ENCODE data around the gene NSMCE3.

Gene NSMCE3

DNA sequence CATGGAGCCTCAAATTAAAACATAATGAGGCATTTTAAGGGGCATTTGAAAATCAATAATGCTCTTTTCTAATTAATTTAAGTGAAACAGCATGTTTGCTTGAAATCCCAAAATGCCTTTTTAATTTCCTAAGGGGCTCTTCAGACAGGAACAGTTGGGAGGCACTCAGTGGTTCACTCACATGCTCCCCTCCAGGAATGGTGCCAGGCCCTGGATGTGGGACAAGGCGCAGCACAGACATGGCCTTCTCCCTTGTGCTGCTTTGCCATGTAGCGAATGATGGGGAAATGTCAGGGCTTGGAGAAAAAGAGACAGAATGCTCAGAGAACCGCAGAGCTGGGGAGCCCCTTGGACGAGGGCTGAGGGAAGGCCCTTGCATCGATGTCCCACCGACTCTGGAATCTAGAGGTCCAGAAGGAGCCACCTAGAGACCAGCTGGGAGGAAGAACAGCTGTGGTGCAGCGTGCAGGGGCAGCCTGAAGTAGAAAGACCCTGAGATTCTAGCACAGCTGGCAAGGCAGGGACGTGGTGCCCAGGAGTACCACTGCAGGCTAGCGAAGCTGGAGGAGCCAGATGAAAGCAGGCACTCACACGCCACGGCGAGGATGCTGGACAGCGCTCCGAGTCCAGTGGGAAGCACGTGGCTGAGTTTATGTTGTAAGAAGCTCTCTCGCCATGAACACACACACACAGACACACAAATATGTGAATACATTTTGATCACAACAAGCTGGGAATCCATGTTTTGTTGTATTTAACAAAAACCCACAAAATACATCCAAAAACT lies 27.0 kb downstream of the NSMCE3 start:
- no peaks in the 10 kb centered on the region for H3K27me3 ChIP-seq
- H3K9me3 ChIP-seq: no peaks in the 10 kb centered on the region
- H3K36me3 ChIP-seq: no peaks in the 10 kb centered on the region
- intact Hi-C loops (cut with DNase I; ENCODE audit: low total_unique reads): no loop called here
- TF ChIP-seq, protein P1, sequence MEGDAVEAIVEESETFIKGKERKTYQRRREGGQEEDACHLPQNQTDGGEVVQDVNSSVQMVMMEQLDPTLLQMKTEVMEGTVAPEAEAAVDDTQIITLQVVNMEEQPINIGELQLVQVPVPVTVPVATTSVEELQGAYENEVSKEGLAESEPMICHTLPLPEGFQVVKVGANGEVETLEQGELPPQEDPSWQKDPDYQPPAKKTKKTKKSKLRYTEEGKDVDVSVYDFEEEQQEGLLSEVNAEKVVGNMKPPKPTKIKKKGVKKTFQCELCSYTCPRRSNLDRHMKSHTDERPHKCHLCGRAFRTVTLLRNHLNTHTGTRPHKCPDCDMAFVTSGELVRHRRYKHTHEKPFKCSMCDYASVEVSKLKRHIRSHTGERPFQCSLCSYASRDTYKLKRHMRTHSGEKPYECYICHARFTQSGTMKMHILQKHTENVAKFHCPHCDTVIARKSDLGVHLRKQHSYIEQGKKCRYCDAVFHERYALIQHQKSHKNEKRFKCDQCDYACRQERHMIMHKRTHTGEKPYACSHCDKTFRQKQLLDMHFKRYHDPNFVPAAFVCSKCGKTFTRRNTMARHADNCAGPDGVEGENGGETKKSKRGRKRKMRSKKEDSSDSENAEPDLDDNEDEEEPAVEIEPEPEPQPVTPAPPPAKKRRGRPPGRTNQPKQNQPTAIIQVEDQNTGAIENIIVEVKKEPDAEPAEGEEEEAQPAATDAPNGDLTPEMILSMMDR (IDR thresholded peaks at IDR 0.05): no peak
- H3K4me1 ChIP-seq: no peaks in the 10 kb centered on the region
- no peak for DNase-seq
- no peak overlapping the region for H3K4me3 ChIP-seq
- no peak overlapping the region for H3K27ac ChIP-seq

DNA sequence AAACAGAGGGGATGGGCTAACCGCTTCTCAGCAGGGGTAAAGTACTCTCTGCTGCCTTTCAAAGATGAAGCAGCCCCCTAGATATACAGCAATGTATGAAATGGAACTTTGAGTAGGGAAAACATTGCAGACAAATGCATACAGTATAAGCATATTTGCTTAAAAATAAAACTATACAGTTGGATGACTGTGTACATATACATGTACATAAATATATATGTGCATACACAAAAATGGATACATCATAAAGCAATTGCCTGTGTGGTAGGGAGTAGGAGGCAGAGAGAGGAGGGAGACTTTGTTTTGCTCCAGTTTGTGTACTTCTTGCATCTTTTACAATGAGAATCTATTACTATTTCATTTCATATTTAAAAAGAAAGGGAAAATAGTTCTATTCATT lies 28.4 kb downstream of the NSMCE3 start:
- H3K27ac ChIP-seq: no peak overlapping the region

DNA sequence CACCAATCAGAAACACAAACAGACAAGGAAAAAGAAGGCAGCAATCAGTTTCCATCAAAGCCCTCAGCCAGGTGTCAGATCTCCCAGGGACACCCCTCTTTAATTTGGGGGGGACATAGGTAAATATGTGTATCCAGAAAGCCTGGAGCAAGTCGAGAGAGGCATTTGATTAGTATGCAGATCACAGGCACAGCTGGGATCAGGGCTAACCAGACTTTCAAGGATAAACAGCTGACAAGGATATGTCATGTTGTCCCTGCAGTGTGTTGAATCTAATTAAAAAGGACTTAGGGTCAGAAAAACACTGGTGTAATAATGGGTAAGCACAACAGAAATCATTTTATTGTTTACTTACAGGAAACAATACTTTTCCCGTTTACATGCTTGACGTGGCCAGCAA lies 30.2 kb downstream of the NSMCE3 start:
- Histone ChIP-seq H3K4me3 (no peak overlapping the region), H3K36me3 (no peaks in the 10 kb centered on the region), H3K4me1 (no peaks in the 10 kb centered on the region), H3K27ac (no peak overlapping the region), H3K9me3 (peaks cover 0 to 10% (median 7%) of the 10 kb centered on the region in 3 donors), H3K27me3 (no peaks in the 10 kb centered on the region)
- no peak for DNase-seq
- TF ChIP-seq, protein P1 (IDR thresholded peaks at IDR 0.05): no peak
- intact Hi-C loops (cut with DNase I; ENCODE audit: low total_unique reads): no loop called here

More for the DNA sequence above, 28.4 kb downstream of the NSMCE3 start:
- Histone ChIP-seq H3K9me3 (no peaks in the 10 kb centered on the region), H3K4me3 (no peak overlapping the region), H3K36me3 (no peaks in the 10 kb centered on the region), H3K27me3 (no peaks in the 10 kb centered on the region), H3K4me1 (no peaks in the 10 kb centered on the region)
- no peak for DNase-seq
- intact Hi-C loops (cut with DNase I; ENCODE audit: low total_unique reads): no loop called here
- TF ChIP-seq, protein P1 (IDR thresholded peaks at IDR 0.05): no peak

GRCh38 chr15:29233566-29233965 lies 36.1 kb downstream of the NSMCE3 start:
- no peak for DNase-seq
- H3K36me3 ChIP-seq: no peaks in the 10 kb centered on the region
- intact Hi-C loops (cut with DNase I; ENCODE audit: low total_unique reads): no loop called here
- H3K27ac ChIP-seq: no peak overlapping the region
- no peak overlapping the region for H3K4me3 ChIP-seq
- no peaks in the 10 kb centered on the region for H3K4me1 ChIP-seq
- no peaks in the 10 kb centered on the region for H3K27me3 ChIP-seq
- TF ChIP-seq, protein P1 (IDR thresholded peaks at IDR 0.05): no peak
- peaks cover 0 to 10% (median 7%) of the 10 kb centered on the region in 3 donors for H3K9me3 ChIP-seq

DNA sequence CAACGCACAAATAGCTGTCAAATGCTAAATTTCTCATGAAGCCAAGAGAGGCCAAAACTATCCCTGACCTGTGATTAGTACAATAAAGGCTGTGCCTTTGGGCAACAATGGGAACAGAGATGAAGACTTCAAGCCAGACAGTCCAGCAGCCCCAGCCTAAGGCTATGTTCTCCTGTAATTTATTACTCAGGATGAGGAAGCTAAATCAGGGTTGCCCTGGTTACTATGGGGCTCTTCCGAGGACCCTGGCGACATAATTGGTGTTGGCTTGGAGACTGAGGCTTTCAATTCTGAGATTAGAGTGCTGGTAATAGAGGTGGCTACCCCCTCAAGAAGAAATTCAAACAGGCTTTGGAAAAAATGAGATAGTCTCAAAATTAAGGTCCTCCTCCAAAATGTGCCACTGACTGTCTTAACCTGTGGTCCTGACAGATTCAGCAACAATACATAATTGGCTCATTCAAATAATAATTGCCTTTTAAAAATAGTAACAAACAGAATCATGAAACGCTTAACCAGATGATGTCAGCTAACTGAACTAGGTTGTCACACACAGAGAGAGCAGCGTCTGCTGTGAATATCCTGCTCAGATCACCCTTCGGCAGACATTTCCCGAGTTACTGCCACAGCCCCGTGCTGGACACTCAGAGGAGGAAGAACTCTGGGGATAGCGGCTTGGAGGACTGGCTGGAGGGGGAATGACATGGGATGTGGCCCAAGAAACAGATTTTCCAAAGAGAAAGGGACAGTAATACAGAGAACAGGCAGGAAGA lies 43.0 kb downstream of the NSMCE3 start:
- Histone ChIP-seq H3K27ac (no peak overlapping the region), H3K9me3 (no peaks in the 10 kb centered on the region), H3K4me1 (no peaks in the 10 kb centered on the region), H3K4me3 (no peak overlapping the region), H3K27me3 (peaks cover 0 to 3% of the 10 kb centered on the region in 2 donors), H3K36me3 (no peaks in the 10 kb centered on the region)
- TF ChIP-seq, protein P1 (IDR thresholded peaks at IDR 0.05): no peak
- intact Hi-C loops (cut with DNase I; ENCODE audit: low total_unique reads): no loop called here
- no peak for DNase-seq
